ENCODE results near the gene LRRC34. TPM values are rescaled to one million over a fixed set of nuclear protein-coding genes. Genes with fewer than 3 reads are reported as not detected.
A peak's percentile ranks its signal among the peaks of the same experiment; 100 is the strongest.

LRRC34 gene
- total and polyA plus RNA-seq, 2 donors (not counting 1 experiment from before 2014, with no cell fraction given) = 3.5 to 11.8 TPM

DNA sequence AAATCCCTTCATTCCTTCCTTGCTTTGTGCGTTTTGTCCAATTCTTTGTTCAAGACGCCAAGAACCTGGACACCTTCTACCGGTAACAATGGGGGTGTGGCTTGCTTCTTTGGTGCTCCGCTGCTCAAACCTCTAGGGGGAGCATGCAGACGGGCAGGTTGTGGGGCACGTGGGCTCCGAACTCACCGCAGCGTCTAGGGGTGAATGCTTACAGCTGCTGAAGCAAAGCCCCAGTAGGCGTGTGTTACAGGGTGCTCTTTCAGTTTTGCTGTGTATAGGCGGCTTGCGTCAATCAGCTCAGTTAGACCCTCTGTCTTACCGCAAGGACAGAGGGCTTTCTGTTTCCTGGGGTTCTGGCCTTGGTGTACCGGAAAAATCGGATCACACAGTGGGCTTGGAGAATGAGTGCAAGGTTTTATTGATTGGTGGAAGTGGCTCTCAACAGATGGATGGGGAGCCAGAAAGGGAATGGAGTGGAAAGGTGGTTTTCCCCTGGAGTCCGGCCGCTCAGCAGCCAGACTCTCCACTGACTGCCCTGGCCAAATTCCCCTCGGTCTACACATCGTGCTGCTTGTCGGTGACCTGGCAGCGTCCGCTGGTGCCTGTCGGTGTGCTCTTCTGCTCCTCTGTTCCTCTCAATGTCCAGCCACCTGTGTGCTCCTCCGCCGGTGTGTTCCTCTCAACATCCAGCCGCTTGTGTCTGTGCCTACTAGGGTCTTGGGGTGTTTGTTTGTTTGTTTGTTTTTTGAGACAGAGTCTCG lies 1.2 kb upstream of the LRRC34 start:
- ATAC-seq (ENCODE audit: low read depth) (peak; percentile 84), DNase-seq (peak; percentile 94)
- Histone ChIP-seq H3K9me3 (ENCODE audit: control extremely low read depth in 1 of 3, control insufficient read depth in 2 of 3, insufficient read depth in 1 of 3, low read length in 2 of 3) (peaks cover 0 to 6% (median 6%) of the 10 kb centered on the region in 3 donors), H3K4me3 (ENCODE audit: control extremely low read depth in 1 of 5, extremely low read depth in 1 of 5, insufficient read depth in 1 of 5, low read depth in 2 of 5, low read length in 4 of 5) (peak overlapping the region; percentile 66 to 79 (median 69)), H3K27ac (ENCODE audit: low read length in 2 of 2) (peak overlapping the region; percentile 82 to 84), H3K4me1 (ENCODE audit: control insufficient read depth in 2 of 2, insufficient read depth in 2 of 2, low read length in 2 of 2) (peaks cover 28% of the 10 kb centered on the region in 2 donors), H3K4me2 (replicated peaks; ENCODE audit: low read depth, low read length, poor library complexity, severe bottlenecking) (peak overlapping the region; percentile 82), H3K79me2 (ENCODE audit: control insufficient read depth, insufficient read depth, low read length) (no peaks in the 10 kb centered on the region), H4K20me1 (ENCODE audit: control insufficient read depth, insufficient read depth, low read length, poor library complexity, severe bottlenecking) (no peaks in the 10 kb centered on the region), H3K27me3 (replicated peaks in 1 of 4; ENCODE audit: control extremely low read depth in 1 of 4, control insufficient read depth in 3 of 4, insufficient read depth in 4 of 4, low read length in 3 of 4) (no peaks in the 10 kb centered on the region), H2AFZ (ENCODE audit: insufficient read depth, low read depth, low read length, poor library complexity, severe bottlenecking) (peak overlapping the region; percentile 91), H3K36me3 (replicated peaks in 1 of 2; ENCODE audit: control extremely low read depth in 1 of 2, control insufficient read depth in 1 of 2, extremely low read depth in 1 of 2, insufficient read depth in 2 of 2, low read length in 1 of 2) (no peaks in the 10 kb centered on the region), H3K9ac (ENCODE audit: low read length) (peak overlapping the region; percentile 66)
- CTCF ChIA-PET = interaction anchor here (0.6 to 2.3 kb wide), 14 partner anchors 9 to 543 kb away, joined by 3 to 13 read pairs (median 4); partner anchors contain the start of genes MYNN and SEC62
- H3K27ac Mint-ChIP-seq = peak overlapping the region; percentile 93
- peak overlapping the region; percentile 87 for H3K4me3 Mint-ChIP-seq
- POLR2A ChIA-PET = interaction anchor here (0.7 to 0.9 kb wide), 3 partner anchors 32 to 42 kb away, joined by 3 to 4 read pairs (median 3); no protein-coding TSS in a partner anchor
- 33% methylated on average over 22 of the region's 27 CpGs for WGBS (ENCODE audit: insufficient coverage)
- H3K4me1 Mint-ChIP-seq = peaks cover 41% of the 10 kb centered on the region
- no peaks in the 10 kb centered on the region for H3K9me3 Mint-ChIP-seq (ENCODE audit: insufficient read depth)
- intact Hi-C loops (cut with micrococcal nuclease) = loop anchor here (1.0 to 5.0 kb wide), 9 partner anchors 22 to 366 kb away; partner anchors contain the start of genes GPR160, MYNN, SEC62 and TERC
- H3K27me3 Mint-ChIP-seq = no peaks in the 10 kb centered on the region
- no peak for TF ChIP-seq EZH2 (IDR thresholded peaks at IDR 0.05; ENCODE audit: borderline replicate concordance, insufficient read depth, low read depth, low read length, poor library complexity, severe bottlenecking)
- TF ChIP-seq, protein P1, sequence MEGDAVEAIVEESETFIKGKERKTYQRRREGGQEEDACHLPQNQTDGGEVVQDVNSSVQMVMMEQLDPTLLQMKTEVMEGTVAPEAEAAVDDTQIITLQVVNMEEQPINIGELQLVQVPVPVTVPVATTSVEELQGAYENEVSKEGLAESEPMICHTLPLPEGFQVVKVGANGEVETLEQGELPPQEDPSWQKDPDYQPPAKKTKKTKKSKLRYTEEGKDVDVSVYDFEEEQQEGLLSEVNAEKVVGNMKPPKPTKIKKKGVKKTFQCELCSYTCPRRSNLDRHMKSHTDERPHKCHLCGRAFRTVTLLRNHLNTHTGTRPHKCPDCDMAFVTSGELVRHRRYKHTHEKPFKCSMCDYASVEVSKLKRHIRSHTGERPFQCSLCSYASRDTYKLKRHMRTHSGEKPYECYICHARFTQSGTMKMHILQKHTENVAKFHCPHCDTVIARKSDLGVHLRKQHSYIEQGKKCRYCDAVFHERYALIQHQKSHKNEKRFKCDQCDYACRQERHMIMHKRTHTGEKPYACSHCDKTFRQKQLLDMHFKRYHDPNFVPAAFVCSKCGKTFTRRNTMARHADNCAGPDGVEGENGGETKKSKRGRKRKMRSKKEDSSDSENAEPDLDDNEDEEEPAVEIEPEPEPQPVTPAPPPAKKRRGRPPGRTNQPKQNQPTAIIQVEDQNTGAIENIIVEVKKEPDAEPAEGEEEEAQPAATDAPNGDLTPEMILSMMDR (IDR thresholded peaks at IDR 0.05) = peak; percentile 80

Data from B cell (primary cell).